ENCODE results near the gene LDHA. TPM values are rescaled to one million over a fixed set of nuclear protein-coding genes. Genes with fewer than 3 reads are reported as not detected.

The LDHA gene
- 100 to 1,000 TPM; 254 to 867 (median 701) TPM for total RNA-seq
- 1,000 to 10,000 TPM in 2 of 3 donors, 100 to 1,000 TPM in 1; 903 to 1,038 (median 1,020) TPM for polyA plus RNA-seq
- long read RNA-seq, donor 1, transcript LDHA-205 (8 exons, 2,416 nt): major isoform, 384 of 417 reads
- long read RNA-seq, donor 1, transcript LDHA-202 (5 exons, 2,169 nt): minor isoform, 11 of 417 reads
- long read RNA-seq, donor 1, partial matches to known transcripts: 7 of 417 reads
- long read RNA-seq, donor 1, other reads (novel, unspliced or antisense): 9 of 417 reads
- long read RNA-seq, donor 2, transcript LDHA-205 (8 exons, 2,416 nt): major isoform, 1,096 of 1,223 reads
- long read RNA-seq, donor 2, transcript LDHA-216 (4 exons, 1,345 nt): minor isoform, 9 of 1,223 reads
- long read RNA-seq, donor 2, transcript LDHA-220 (7 exons, 1,288 nt): minor isoform, 12 of 1,223 reads
- long read RNA-seq, donor 2, transcript LDHA-202 (5 exons, 2,169 nt): minor isoform, 65 of 1,223 reads
- long read RNA-seq, donor 2, partial matches to known transcripts: 30 of 1,223 reads
- long read RNA-seq, donor 2, other reads (novel, unspliced or antisense): 6 of 1,223 reads

- Histone ChIP-seq H3K27me3 (ENCODE audit: insufficient read depth in 3 of 3, low read length in 2 of 3) (no peaks in the 10 kb centered on the region), H3K36me3 (ENCODE audit: insufficient read depth in 1 of 2, low read depth in 1 of 2) (peaks cover 3 to 31% of the 10 kb centered on the region in 2 donors), H3K4me1 (peaks cover 25% of the 10 kb centered on the region), H3K27ac (peak within 1 kb of the TSS; percentile 98), H3K4me3 (peak within 1 kb of the TSS; percentile 79), H3K9me3 (no peaks in the 10 kb centered on the region)
- intact Hi-C loops (cut with DNase I): loop anchor here in 1 of 2 donors (5.0 kb wide), 1 partner anchor 303 kb away; the partner anchor contains the start of gene TMEM86A
- peak; percentile 99 to 100 for DNase-seq
- TF ChIP-seq CTCF (IDR thresholded peaks at IDR 0.05): no peak
- ATAC-seq: peak; percentile 83 to 87 (median 86)
- 1% methylated on average over 49 to 60 of the region's 60 CpGs for WGBS, 3 donors
Measured at GRCh38 chr11:18394275-18394927, at the start of gene LDHA. LDHA (plus strand) TSS chr11:18394563; CDS start chr11:18396843, 2,280 bp downstream.

GRCh38 chr11:18347471-18348125, 46.8 kb upstream of the LDHA start:
- no peaks in the 10 kb centered on the region for H3K4me1 ChIP-seq
- WGBS, 3 donors: 86 to 89% (median 87%) methylated on average over 5 of the region's 5 CpGs
- TF ChIP-seq CTCF (IDR thresholded peaks at IDR 0.05): no peak
- intact Hi-C loops (cut with DNase I): loop anchor here in 1 of 2 donors (5.0 kb wide), 1 partner anchor 60 kb away; no protein-coding TSS in a partner anchor
- H3K36me3 ChIP-seq (ENCODE audit: insufficient read depth in 1 of 2, low read depth in 1 of 2): peaks cover 6 to 98% of the 10 kb centered on the region in 2 donors
- H3K27ac ChIP-seq: no peak overlapping the region
- no peak for ATAC-seq
- no peak for DNase-seq
- H3K9me3 ChIP-seq: no peaks in the 10 kb centered on the region
- H3K27me3 ChIP-seq (ENCODE audit: insufficient read depth in 3 of 3, low read length in 2 of 3): no peaks in the 10 kb centered on the region
- no peak overlapping the region for H3K4me3 ChIP-seq

DNA sequence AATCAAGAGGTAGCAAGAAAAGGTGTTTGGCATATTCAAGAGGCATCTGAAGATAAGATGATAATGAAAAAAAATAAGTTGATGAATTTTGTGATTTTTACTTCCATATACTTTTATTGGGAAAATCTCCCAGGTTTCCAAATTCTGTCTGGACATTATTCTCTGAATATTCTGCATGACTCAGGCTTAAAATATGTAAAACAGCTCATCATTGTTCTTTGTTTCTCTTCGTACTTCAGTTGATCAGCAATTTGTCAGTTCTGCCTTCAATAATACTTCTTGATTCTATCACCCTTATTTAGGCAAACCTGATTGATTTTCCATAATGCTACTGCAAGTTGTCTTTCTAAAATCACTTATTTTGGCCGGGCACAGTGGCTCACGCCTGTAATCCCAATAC, 41.8 kb upstream of the LDHA start:
- no peaks in the 10 kb centered on the region for H3K9me3 ChIP-seq
- no peak overlapping the region for H3K4me3 ChIP-seq
- peaks cover 10 to 98% of the 10 kb centered on the region in 2 donors for H3K36me3 ChIP-seq (ENCODE audit: insufficient read depth in 1 of 2, low read depth in 1 of 2)
- DNase-seq (no peak), ATAC-seq (no peak)
- no peak overlapping the region for H3K27ac ChIP-seq
- H3K4me1 ChIP-seq: no peaks in the 10 kb centered on the region
- WGBS, 3 donors: 83 to 92% (median 89%) methylated on average over 3 of the region's 3 CpGs
- intact Hi-C loops (cut with DNase I): no loop called here
- no peaks in the 10 kb centered on the region for H3K27me3 ChIP-seq (ENCODE audit: insufficient read depth in 3 of 3, low read length in 2 of 3)
- no peak for TF ChIP-seq CTCF (IDR thresholded peaks at IDR 0.05)

DNA sequence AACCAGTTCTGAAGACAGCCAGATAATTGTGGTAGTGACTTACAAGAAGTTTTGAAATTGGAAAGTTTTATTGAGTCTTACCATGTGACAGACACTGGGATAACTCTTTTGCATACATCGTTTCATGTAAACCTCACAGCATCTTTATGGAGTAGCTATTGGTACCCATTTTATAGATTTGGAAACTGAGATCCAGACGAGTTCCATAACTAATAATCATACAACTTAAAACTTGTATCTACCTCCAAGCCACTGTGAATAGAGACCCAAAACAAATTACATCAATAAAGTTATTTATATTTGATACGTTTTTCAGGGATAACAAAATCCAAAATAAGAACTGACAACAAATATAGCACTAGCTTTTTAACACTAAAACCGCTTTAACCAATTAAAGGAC, 35.7 kb upstream of the LDHA start:
- Histone ChIP-seq H3K27ac (no peak overlapping the region), H3K27me3 (ENCODE audit: insufficient read depth in 3 of 3, low read length in 2 of 3) (no peaks in the 10 kb centered on the region), H3K4me1 (no peaks in the 10 kb centered on the region), H3K9me3 (no peaks in the 10 kb centered on the region), H3K4me3 (no peak overlapping the region), H3K36me3 (ENCODE audit: insufficient read depth in 1 of 2, low read depth in 1 of 2) (peaks cover 11 to 99% of the 10 kb centered on the region in 2 donors)
- intact Hi-C loops (cut with DNase I): no loop called here
- ATAC-seq (no peak), DNase-seq (no peak)
- WGBS, 3 donors: 89 to 92% (median 90%) methylated on average over 4 of the region's 4 CpGs
- no peak for TF ChIP-seq CTCF (IDR thresholded peaks at IDR 0.05)
